OCI-LY3 (cell line): ENCODE measurements around the gene HDAC7.
A peak's percentile ranks its signal among the peaks of the same experiment; 100 is the strongest.

Experiments used
- H2AFZ ChIP-seq: fragments of 200-600, 300-600 bp; shearing (Covaris generic); 2 replicates; pipeline ENCODE4 v1.6.0; 2014; ENCODE audit warnings: antibody characterized with exemption, low read depth, low read length
- H3K27ac ChIP-seq: fragments of 200-600, 300-600 bp; sonication (generic); 2 replicates; pipeline ENCODE4 v1.5.1; 2014; ENCODE audit warnings: mild to moderate bottlenecking, low read length, moderate library complexity, mixed read lengths
- H3K27me3 ChIP-seq: fragments of 200-600, 300-600 bp; sonication (generic); 2 replicates; pipeline ENCODE4 v1.6.1; 2014; ENCODE audit warnings: low read depth, low read length, mixed read lengths
- H3K36me3 ChIP-seq: fragments of 200-600, 300-600 bp; sonication (generic); replicated peaks from 2 replicates; pipeline ENCODE3; 2014; ENCODE audit warnings: low read depth, low read length, mixed read lengths
- H3K4me1 ChIP-seq: fragments of 300-600, 200-600 bp; sonication (generic); 2 replicates; pipeline ENCODE4 v1.6.1; 2014; ENCODE audit warnings: low read length, mixed read lengths
- H3K4me2 ChIP-seq: fragments of 200-600, 300-600 bp; sonication (generic); 2 replicates; pipeline ENCODE4 v1.6.1; 2014; ENCODE audit warnings: low read length, mixed read lengths
- H3K4me3 ChIP-seq: fragments of 300-600, 200-600 bp; sonication (generic); 2 replicates; pipeline ENCODE4 v1.5.1; 2014; ENCODE audit warnings: antibody characterized with exemption, mild to moderate bottlenecking, low read length, moderate library complexity
- H3K79me2 ChIP-seq: fragments of 300-600, 200-600 bp; shearing (Covaris generic); 2 replicates; pipeline ENCODE4 v1.6.1; 2014; ENCODE audit warnings: mild to moderate bottlenecking, low read length, mixed read lengths
- H3K9ac ChIP-seq: fragments of 300-600, 200-600 bp; shearing (Covaris generic); 2 replicates; pipeline ENCODE4 v1.6.0; 2014; ENCODE audit warnings: mild to moderate bottlenecking, low read length, moderate library complexity
- H3K9me3 ChIP-seq: fragments of 200-600, 300-600 bp; shearing (Covaris generic); 2 replicates; pipeline ENCODE4 v1.6.1; 2014; ENCODE audit warnings: low read length, mixed read lengths; ENCODE audit not compliant: insufficient read depth
- H4K20me1 ChIP-seq: fragments of 200-600, 300-600 bp; sonication (generic); 2 replicates; pipeline ENCODE4 v1.6.1; 2016; ENCODE audit warnings: low read length, mixed read lengths; ENCODE audit not compliant: insufficient read depth
- CTCF ChIP-seq: fragments of 200-600, 300-600 bp; sonication (generic); IDR thresholded peaks from 2 replicates; pipeline ENCODE4 v1.5.1; 2014; ENCODE audit warnings: antibody characterized with exemption, low read length, low read depth
- EZH2phosphoT487 ChIP-seq: fragments of 200-600 bp; shearing (Covaris generic); IDR thresholded peaks from 2 replicates; pipeline ENCODE4 v1.6.1; 2018; ENCODE audit warnings: antibody characterized with exemption, mixed run types, low read depth

HDAC7 gene

GRCh38 chr12:47753021-47754001, 66.4 kb downstream of the HDAC7 start:
- Histone ChIP-seq H3K36me3 (no peaks in the 10 kb centered on the region), H3K79me2 (no peaks in the 10 kb centered on the region), H3K4me1 (peaks cover 64% of the 10 kb centered on the region), H4K20me1 (no peaks in the 10 kb centered on the region), H3K27ac (peak overlapping the region; percentile 95; the same call in 1 of the 2 replicates), H3K27me3 (no peaks in the 10 kb centered on the region; the same call in 1 of the 2 replicates), H3K9me3 (no peaks in the 10 kb centered on the region), H2AFZ (0 out of 2 replicates have a peak overlapping the region, but pooled peaks have one; percentile 17), H3K4me3 (peak overlapping the region; percentile 14; the same call in 1 of the 2 replicates), H3K9ac (no peak overlapping the region; the same call in 1 of the 2 replicates), H3K4me2 (peak overlapping the region; percentile 82)
- no peak for TF ChIP-seq CTCF
- TF ChIP-seq EZH2phosphoT487, result no peak

- Histone ChIP-seq H3K9me3 (no peaks in the 10 kb centered on the region), H3K27me3 (no peaks in the 10 kb centered on the region; the same call in 1 of the 2 replicates), H4K20me1 (no peaks in the 10 kb centered on the region), H3K4me3 (no peak overlapping the region), H3K9ac (no peak overlapping the region), H2AFZ (no peak overlapping the region), H3K79me2 (no peaks in the 10 kb centered on the region), H3K4me2 (no peak overlapping the region), H3K27ac (no peak overlapping the region), H3K36me3 (no peaks in the 10 kb centered on the region), H3K4me1 (peaks cover 60% of the 10 kb centered on the region)
- TF ChIP-seq EZH2phosphoT487, result no peak
- TF ChIP-seq CTCF, result no peak
Observed at GRCh38 chr12:47752552-47752951, 67.2 kb downstream of the HDAC7 start.

GRCh38 chr12:47752121-47752520, 67.6 kb downstream of the HDAC7 start:
- H3K36me3 ChIP-seq, result no peaks in the 10 kb centered on the region
- no peaks in the 10 kb centered on the region for H3K9me3 ChIP-seq
- H3K79me2 ChIP-seq, result no peaks in the 10 kb centered on the region
- no peak overlapping the region for H2AFZ ChIP-seq
- H3K27ac ChIP-seq, result no peak overlapping the region
- H3K4me1 ChIP-seq, result peaks cover 60% of the 10 kb centered on the region
- H3K9ac ChIP-seq, result no peak overlapping the region
- no peak overlapping the region for H3K4me2 ChIP-seq
- H4K20me1 ChIP-seq, result no peaks in the 10 kb centered on the region
- TF ChIP-seq EZH2phosphoT487, result no peak
- no peak for TF ChIP-seq CTCF
- no peaks in the 10 kb centered on the region; the same call in 1 of the 2 replicates for H3K27me3 ChIP-seq
- no peak overlapping the region for H3K4me3 ChIP-seq

- no peaks in the 10 kb centered on the region for H4K20me1 ChIP-seq
- peaks cover 63% of the 10 kb centered on the region for H3K4me1 ChIP-seq
- TF ChIP-seq CTCF, result no peak
- no peak for TF ChIP-seq EZH2phosphoT487
- H3K9ac ChIP-seq, result no peak overlapping the region
- H3K4me2 ChIP-seq, result peak overlapping the region; percentile 27
- no peaks in the 10 kb centered on the region for H3K9me3 ChIP-seq
- no peak overlapping the region for H3K4me3 ChIP-seq
- no peaks in the 10 kb centered on the region for H3K79me2 ChIP-seq
- H3K27ac ChIP-seq, result peak overlapping the region; percentile 12
- no peak overlapping the region for H2AFZ ChIP-seq
- no peaks in the 10 kb centered on the region for H3K36me3 ChIP-seq
- peaks cover under 1% of the 10 kb centered on the region; the same call in 1 of the 2 replicates for H3K27me3 ChIP-seq
Observed at GRCh38 chr12:47751561-47751960, 68.1 kb downstream of the HDAC7 start.
